Suprapubic skin (tissue), 4 donors: Measurements from ENCODE around the gene NPAS2. TPM values are rescaled to one million over a fixed set of nuclear protein-coding genes. Genes with fewer than 3 reads are reported as not detected.

Source experiments
- DNase-seq, 2 donors: peaks; one replicate each; pipeline ENCODE4 v3.0.0-alpha.2; 2019; ENCODE audit warnings: low spot score in 2 of 2
- H3K27ac ChIP-seq: fragments of 200-600 bp; sonication (generic); one replicate; pipeline ENCODE4 v1.5.1; 2019
- H3K27me3 ChIP-seq: fragments of 200-600 bp; sonication (generic); one replicate; pipeline ENCODE4 v1.5.1; 2019
- H3K36me3 ChIP-seq: fragments of 200-600 bp; sonication (generic); one replicate; pipeline ENCODE4 v1.5.1; 2019
- H3K4me1 ChIP-seq: fragments of 200-600 bp; sonication (generic); one replicate; pipeline ENCODE4 v1.5.1; 2019
- H3K4me3 ChIP-seq: fragments of 200-600 bp; sonication (generic); one replicate; pipeline ENCODE4 v1.5.1; 2019; ENCODE audit warnings: mild to moderate bottlenecking
- H3K9me3 ChIP-seq: fragments of 200-600 bp; sonication (generic); one replicate; pipeline ENCODE4 v1.5.1; 2019
- CTCF ChIP-seq, 2 donors: fragments of 200-600 bp in 1 of 2; fragments of 450-650 bp in 1 of 2; sonication (generic) in 1 of 2; IDR thresholded peaks; one replicate each; pipeline ENCODE4 v1.5.1; 2016 to 2019; ENCODE audit warnings: antibody characterized with exemption in 2 of 2, mild to moderate bottlenecking in 1 of 2, moderate library complexity in 1 of 2
- EP300 ChIP-seq: sonication (generic); formaldehyde crosslinking; IDR thresholded peaks from one replicate; pipeline ENCODE4 v1.6.1; 2017; ENCODE audit warnings: antibody characterized with exemption
- POLR2A ChIP-seq, 2 donors: fragments of 450-650 bp; IDR thresholded peaks; one replicate each; pipeline ENCODE4 v1.6.1; 2017; ENCODE audit warnings: antibody characterized with exemption in 2 of 2, mild to moderate bottlenecking in 2 of 2, moderate library complexity in 2 of 2
- POLR2AphosphoS5 ChIP-seq, 3 donors: sonication (generic); formaldehyde crosslinking; IDR thresholded peaks; one replicate each; pipeline ENCODE4 v1.6.1; 2017; ENCODE audit warnings: antibody characterized with exemption in 3 of 3
- WGBS: methylation state at CpG from one replicate; pipeline ENCODE4 v1.1.5; 2018; 5-methylcytosine and 5-hydroxymethylcytosine counted together
- total RNA-seq, 4 donors: library from RNA; depleted of rRNA; stranded (reverse); fragments of >200 nt; gene quantifications; one replicate each; pipeline ENCODE4 v1.1.0, GENCODE V29; 2016

NPAS2 gene
- total RNA-seq, 4 donors from 2014 or later = 46.5 to 90.1 (median 62.9) TPM

DNA sequence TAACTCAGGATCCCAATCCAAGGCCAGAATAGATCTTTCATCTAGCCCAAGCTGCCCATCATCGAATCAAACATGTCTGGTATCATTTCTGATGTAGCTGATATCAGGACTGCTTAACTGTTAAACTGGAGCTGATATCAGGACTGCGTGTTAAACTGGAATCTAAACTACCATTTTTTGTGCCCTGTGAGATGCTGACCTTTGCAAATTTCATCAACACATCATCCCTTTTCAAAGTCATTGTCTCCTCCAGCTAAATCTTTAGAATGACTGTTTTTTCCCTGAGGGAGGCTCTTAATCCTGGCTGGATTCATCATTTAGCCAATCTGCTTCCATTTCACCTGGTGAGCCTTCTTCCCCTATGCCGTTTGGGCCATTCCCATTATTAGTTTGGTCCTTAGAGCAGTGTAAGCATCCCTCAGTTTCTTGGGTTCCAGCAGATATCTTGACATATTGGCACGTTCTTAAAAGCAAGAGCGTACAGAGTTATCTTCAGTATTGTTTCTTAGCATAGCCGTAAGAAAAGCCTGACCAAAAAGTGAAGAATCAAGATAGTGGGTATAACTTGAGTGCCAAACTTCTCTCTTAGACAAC, 194.4 kb downstream of the NPAS2 start:
- H3K36me3 ChIP-seq = peaks cover 34% of the 10 kb centered on the region
- no peak overlapping the region for H3K4me3 ChIP-seq
- H3K4me1 ChIP-seq = no peaks in the 10 kb centered on the region
- no peaks in the 10 kb centered on the region for H3K9me3 ChIP-seq
- DNase-seq = no peak
- TF ChIP-seq POLR2A (IDR thresholded peaks at IDR 0.05) (no peak), EP300 (no peak), POLR2AphosphoS5 (IDR thresholded peaks at IDR 0.05) (no peak), CTCF (IDR thresholded peaks at IDR 0.05) (no peak)
- WGBS = 93% methylated on average over 6 of the region's 6 CpGs
- no peaks in the 10 kb centered on the region for H3K27me3 ChIP-seq
- no peak overlapping the region for H3K27ac ChIP-seq

DNA sequence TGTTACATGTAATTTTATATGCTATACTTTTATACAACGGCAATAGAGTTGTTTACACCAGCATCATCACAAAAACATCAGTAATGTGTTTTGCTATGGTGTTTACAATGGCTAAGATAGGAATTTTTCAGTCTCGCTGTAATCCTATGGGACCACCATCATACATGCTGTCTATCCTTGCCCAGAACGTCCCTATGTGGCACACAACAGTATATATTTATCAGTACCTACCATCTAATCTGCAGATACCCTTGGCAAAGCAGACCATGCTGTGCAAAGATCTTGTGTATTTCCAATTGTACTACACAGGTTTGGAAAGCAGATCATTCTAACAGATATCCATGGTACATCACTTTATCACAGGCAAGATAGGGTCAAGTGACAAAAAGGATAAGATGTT, 197.4 kb downstream of the NPAS2 start:
- Histone ChIP-seq H3K4me3 (no peak overlapping the region), H3K27me3 (no peaks in the 10 kb centered on the region), H3K36me3 (peaks cover 41% of the 10 kb centered on the region), H3K27ac (no peak overlapping the region), H3K4me1 (no peaks in the 10 kb centered on the region), H3K9me3 (no peaks in the 10 kb centered on the region)
- no peak for TF ChIP-seq EP300
- TF ChIP-seq CTCF (IDR thresholded peaks at IDR 0.05) = no peak
- no peak for TF ChIP-seq POLR2AphosphoS5 (IDR thresholded peaks at IDR 0.05)
- TF ChIP-seq POLR2A (IDR thresholded peaks at IDR 0.05) = no peak
- 77% methylated on average over 3 of the region's 3 CpGs for WGBS
- no peak for DNase-seq

DNA sequence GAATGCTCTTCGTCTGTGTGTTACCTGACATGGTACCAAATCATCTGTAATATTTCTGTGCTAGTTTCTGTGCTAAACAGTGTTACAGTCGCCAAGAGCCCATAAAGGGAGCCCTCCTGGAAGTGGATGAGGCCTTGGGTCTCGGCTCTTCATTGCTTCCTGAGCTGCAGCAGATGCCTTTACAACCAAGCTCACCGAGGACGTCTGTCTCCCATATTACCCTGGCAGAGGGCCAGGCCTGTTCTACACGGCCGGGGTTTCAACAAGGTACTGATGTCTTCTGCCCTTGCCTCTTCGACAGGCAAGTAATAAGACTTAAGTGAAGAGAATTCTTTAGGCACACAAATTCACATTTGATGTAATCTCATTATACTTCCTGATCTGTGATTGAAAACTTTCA, 199.0 kb downstream of the NPAS2 start:
- peaks cover 46% of the 10 kb centered on the region for H3K36me3 ChIP-seq
- TF ChIP-seq CTCF (IDR thresholded peaks at IDR 0.05) (no peak), EP300 (no peak), POLR2A (IDR thresholded peaks at IDR 0.05) (no peak), POLR2AphosphoS5 (IDR thresholded peaks at IDR 0.05) (no peak)
- no peak for DNase-seq
- 70% methylated on average over 8 of the region's 8 CpGs for WGBS
- H3K4me1 ChIP-seq = no peaks in the 10 kb centered on the region
- no peaks in the 10 kb centered on the region for H3K9me3 ChIP-seq
- H3K27ac ChIP-seq = no peak overlapping the region
- H3K4me3 ChIP-seq = no peak overlapping the region
- no peaks in the 10 kb centered on the region for H3K27me3 ChIP-seq

GRCh38 chr2:101022221-101022620, 202.3 kb downstream of the NPAS2 start:
- H3K4me1 ChIP-seq = no peaks in the 10 kb centered on the region
- DNase-seq = no peak
- H3K27ac ChIP-seq = no peak overlapping the region
- no peaks in the 10 kb centered on the region for H3K9me3 ChIP-seq
- WGBS = 87% methylated on average over 15 of the region's 16 CpGs
- no peak for TF ChIP-seq EP300
- TF ChIP-seq CTCF (IDR thresholded peaks at IDR 0.05) = no peak
- TF ChIP-seq POLR2A (IDR thresholded peaks at IDR 0.05) = no peak
- TF ChIP-seq POLR2AphosphoS5 (IDR thresholded peaks at IDR 0.05) = no peak
- H3K36me3 ChIP-seq = peaks cover 61% of the 10 kb centered on the region
- no peaks in the 10 kb centered on the region for H3K27me3 ChIP-seq
- H3K4me3 ChIP-seq = no peak overlapping the region

GRCh38 chr2:101023327-101024107, 203.6 kb downstream of the NPAS2 start:
- Histone ChIP-seq H3K9me3 (no peaks in the 10 kb centered on the region), H3K27me3 (no peaks in the 10 kb centered on the region), H3K4me3 (no peak overlapping the region), H3K27ac (no peak overlapping the region), H3K36me3 (peaks cover 72% of the 10 kb centered on the region), H3K4me1 (no peaks in the 10 kb centered on the region)
- TF ChIP-seq CTCF (IDR thresholded peaks at IDR 0.05) (no peak), POLR2AphosphoS5 (IDR thresholded peaks at IDR 0.05) (no peak), POLR2A (IDR thresholded peaks at IDR 0.05) (no peak), EP300 (no peak)
- DNase-seq = no peak
- WGBS = 92% methylated on average over 6 of the region's 6 CpGs
